NCI-H2171 treated with DMSO at 0.1 percent for 48 hours (cell line): ENCODE data around the gene GLTP.
"Not testable (repeated sequence)": the region's sequence is repeated elsewhere in the genome, so short reads cannot be mapped to it uniquely, and the experiment has no call there.

Source experiments
- DNase-seq: peaks from one replicate; lab custom pipeline; 2025; lab: John Stamatoyannopoulos, UW

The GLTP gene

GRCh38 chr12:109902891-109903418, 22.6 kb upstream of the GLTP start:
- no peak for DNase-seq

- DNase-seq = peak; percentile 68
Observed at GRCh38 chr12:109900752-109901580, 20.6 kb upstream of the GLTP start.

GRCh38 chr12:109899783-109900751, 19.7 kb upstream of the GLTP start, which contains the start of gene TCHP:
TSS of gene TCHP (plus strand) at chr12:109900274. CDS start at chr12:109903027, 2,753 bp downstream.
- peak; percentile 88 for DNase-seq

GRCh38 chr12:109899345-109899744, 19.0 kb upstream of the GLTP start:
- not testable (repeated sequence) for DNase-seq

GRCh38 chr12:109897029-109897428, 16.7 kb upstream of the GLTP start:
- DNase-seq = no peak

GRCh38 chr12:109896188-109896587, 15.8 kb upstream of the GLTP start:
- no peak for DNase-seq

GRCh38 chr12:109894939-109895338, 14.6 kb upstream of the GLTP start:
- no peak for DNase-seq

- DNase-seq = no peak
Observed at GRCh38 chr12:109893261-109893995, 13.1 kb upstream of the GLTP start.

GRCh38 chr12:109892748-109893147, 12.4 kb upstream of the GLTP start:
- DNase-seq = no peak

GRCh38 chr12:109892165-109892715, 11.9 kb upstream of the GLTP start:
- DNase-seq = no peak

GRCh38 chr12:109891731-109892130, 11.4 kb upstream of the GLTP start:
- DNase-seq = not testable (repeated sequence)

- DNase-seq = no peak
Observed at GRCh38 chr12:109890620-109891170, 10.4 kb upstream of the GLTP start.

GRCh38 chr12:109888179-109889020, 8.1 kb upstream of the GLTP start:
- DNase-seq = no peak

- DNase-seq = no peak
Observed at GRCh38 chr12:109885616-109886015, 5.3 kb upstream of the GLTP start.

GRCh38 chr12:109883461-109883860, 3.1 kb upstream of the GLTP start:
- no peak for DNase-seq

GRCh38 chr12:109881752-109882151, 1.4 kb upstream of the GLTP start:
- no peak for DNase-seq

GRCh38 chr12:109880938-109881337, 597 bp upstream of the GLTP start:
- no peak for DNase-seq

- peak; percentile 28 for DNase-seq
Observed at GRCh38 chr12:109879351-109880042, 844 bp downstream of the GLTP start.

GRCh38 chr12:109878749-109879148, 1.6 kb downstream of the GLTP start:
- no peak for DNase-seq

GRCh38 chr12:109878247-109878625, 2.1 kb downstream of the GLTP start:
- DNase-seq = no peak
